ENCODE results near the gene SLC25A13.
"Not testable (repeated sequence)": the region's sequence is repeated elsewhere in the genome, so short reads cannot be mapped to it uniquely, and the experiment has no call there.

The SLC25A13 gene

DNA sequence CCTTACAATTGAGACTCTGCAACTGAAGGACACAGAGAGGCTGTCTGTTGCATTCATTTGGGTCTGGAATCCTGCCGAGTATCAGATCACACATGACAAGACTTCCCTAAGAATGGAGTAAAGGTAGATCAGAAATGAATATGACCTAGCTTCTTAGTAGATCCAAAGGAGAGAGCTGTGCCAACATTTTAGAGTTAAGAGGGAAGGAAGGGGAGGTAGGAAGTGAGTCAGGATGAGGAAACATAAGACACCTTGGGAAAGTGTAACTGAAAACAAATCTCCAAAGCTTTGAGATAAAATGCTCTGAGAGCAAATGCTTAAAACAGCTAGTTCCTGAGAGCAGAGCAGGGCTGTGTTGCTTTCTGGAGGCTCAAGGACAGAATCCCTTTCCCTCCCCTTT lies 6.1 kb upstream of the SLC25A13 start:
- no peak for DNase-seq
- in situ Hi-C loops (cut with MboI; ENCODE audit: low pct_unique_long_range_greater_than_20kb, low sequenced_read_pairs), result no loop called here

DNA sequence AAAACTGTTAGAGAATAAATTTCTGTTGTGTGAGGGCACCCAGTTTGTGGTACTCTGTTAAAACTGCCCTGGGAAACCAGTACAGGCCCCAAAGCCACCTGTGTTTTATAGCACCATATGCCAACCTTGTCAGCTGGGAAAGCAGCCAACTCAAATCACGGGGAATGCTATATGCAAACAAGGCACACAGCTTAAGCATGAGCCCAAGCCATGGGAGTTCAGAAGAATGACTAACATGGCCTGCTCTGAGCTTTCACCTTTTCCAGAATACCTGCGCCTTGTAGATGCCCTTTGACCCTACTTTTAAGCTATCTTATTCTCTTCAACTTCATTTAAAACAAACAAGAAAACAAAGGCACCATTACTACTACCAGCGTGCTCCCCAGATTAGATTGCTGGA lies 5.5 kb upstream of the SLC25A13 start:
- in situ Hi-C loops (cut with MboI; ENCODE audit: low pct_unique_long_range_greater_than_20kb, low sequenced_read_pairs), result no loop called here
- DNase-seq, result no peak

DNA sequence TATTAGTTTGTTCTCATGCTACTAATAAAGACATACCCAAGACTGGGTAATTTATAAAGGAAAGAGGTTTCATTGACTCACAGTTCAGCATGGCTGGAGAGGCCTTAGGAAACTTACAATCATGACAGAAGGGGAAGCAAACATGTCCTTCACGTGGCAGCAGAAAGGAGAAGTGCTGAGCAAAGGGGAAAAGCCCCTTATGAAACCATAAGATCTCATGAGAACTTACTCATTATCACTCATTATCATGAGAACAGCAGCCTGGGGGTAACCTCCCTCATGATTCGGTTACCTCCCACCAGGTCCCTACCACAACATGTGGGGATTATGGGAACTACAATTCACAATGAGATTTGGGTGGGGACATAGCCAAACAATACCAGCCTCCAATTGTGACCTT lies 4.9 kb upstream of the SLC25A13 start:
- in situ Hi-C loops (cut with MboI; ENCODE audit: low pct_unique_long_range_greater_than_20kb, low sequenced_read_pairs), result not testable (repeated sequence)
- peak; percentile 65 for DNase-seq

DNA sequence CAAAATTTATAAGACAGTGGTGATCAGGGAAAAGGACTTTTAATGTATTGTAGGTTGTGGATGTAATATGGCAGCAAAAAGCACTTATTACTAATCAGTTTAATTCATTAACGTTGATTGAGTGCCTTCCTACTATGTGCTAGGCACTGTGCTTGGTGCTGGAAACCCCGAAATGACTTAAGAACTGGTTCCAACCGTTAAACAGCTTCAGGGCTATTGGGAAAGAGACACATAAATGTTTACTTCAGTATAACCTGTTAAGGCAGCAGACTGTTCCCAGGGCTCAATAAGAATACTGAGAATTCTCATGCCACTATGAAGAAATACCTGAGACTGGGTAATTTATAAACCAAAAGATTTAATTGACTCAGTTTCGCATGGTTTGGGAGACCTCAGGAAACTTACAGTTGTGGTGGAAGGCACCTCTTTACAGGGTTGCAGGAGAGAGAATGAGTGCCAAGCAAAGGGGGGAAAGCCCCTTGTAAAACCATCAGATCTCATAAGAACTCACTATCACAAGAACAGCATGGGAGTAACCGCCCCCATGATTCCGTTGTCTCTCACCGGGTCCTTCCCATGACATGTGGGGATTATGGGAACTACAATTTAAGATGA lies 1.1 kb upstream of the SLC25A13 start:
- in situ Hi-C loops (cut with MboI; ENCODE audit: low pct_unique_long_range_greater_than_20kb, low sequenced_read_pairs), result no loop called here
- no peak for DNase-seq

DNA sequence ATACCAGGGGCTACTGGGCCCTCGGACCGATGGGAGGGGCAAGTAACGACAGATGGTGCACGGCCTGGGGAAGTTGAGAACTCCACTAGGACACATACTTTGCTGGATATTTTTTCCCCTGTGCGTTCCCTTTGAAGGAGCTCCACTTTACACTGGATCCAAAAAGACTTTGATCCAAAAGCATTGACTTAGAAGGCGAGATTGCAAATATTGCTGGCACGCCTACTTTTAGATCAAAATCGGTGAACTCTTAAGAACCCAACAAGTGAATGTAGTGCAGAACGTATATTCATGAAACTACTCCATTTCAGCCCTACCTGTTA lies 436 bp upstream of the SLC25A13 start:
- no peak for DNase-seq
- in situ Hi-C loops (cut with MboI; ENCODE audit: low pct_unique_long_range_greater_than_20kb, low sequenced_read_pairs), result no loop called here

DNA sequence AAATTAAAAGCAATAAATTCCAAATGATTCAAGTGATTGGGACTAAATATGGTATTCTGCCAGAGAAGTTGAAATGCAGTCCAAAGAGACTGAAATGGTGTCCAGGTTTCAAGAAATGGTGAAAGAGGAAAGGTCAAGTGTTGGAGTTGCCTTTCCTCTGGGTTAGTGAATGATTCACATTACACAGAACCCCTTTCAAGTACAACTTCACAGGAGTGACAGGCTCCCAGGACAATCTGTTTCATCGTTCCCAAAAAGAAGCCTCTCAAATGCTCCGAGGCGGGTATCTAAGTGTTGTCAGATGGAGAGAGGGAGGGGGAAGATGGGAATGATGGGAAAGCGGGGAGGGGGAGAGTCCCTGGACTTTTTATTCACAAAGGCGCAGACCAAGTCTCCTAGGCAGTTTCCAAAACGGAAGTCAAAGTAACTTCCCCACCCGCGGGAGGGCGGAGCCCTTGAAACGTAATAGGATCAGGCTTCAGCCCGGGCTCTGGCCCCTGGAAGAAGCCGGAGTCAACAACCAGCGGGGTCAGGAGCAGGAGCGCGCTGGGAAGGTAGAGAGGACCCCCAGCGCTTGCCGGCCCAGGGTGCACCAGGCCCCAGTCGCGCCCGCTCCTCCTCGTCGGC lies 754 bp downstream of the SLC25A13 start:
- in situ Hi-C loops (cut with MboI; ENCODE audit: low pct_unique_long_range_greater_than_20kb, low sequenced_read_pairs), result no loop called here
- peak; percentile 85 for DNase-seq

DNA sequence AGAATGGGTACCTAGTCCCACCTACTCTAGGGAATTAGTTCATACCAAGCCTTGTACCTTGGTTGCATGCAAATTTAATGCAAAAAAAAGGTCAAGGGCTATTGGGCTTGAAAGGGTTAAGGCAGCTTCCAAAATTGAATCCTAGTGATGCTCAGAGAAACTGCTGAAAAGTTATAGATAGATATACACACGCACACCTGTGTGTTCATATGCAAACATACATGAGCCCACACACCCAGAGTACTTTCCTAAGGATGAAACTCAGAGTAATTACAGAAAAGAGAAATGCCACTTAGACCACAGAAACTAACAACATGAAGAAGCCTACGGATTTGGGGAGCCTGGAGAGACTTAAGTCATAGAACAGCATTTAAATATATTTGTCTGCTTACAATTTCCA lies 1.5 kb downstream of the SLC25A13 start:
- in situ Hi-C loops (cut with MboI; ENCODE audit: low pct_unique_long_range_greater_than_20kb, low sequenced_read_pairs), result no loop called here

DNA sequence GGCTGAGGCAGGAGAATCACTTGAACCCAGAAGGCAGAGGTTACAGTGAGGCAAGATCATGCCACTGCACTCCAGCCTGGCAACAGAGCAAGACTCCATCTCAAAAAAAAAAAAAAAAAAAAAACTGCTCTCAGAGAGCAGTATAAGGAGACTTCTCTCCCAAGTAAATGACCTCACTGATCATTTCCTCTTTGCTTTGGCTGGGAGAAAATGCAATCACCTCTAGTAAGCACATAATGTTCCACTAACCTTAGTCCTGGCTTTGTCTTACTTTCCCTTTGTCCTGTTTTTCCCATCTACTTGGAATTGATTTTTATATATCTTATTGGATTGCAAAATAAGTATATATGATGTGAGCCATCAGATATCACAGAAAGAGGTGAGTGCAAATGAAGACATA lies 2.5 kb downstream of the SLC25A13 start:
- in situ Hi-C loops (cut with MboI; ENCODE audit: low pct_unique_long_range_greater_than_20kb, low sequenced_read_pairs), result no loop called here
- DNase-seq, result peak; percentile 20

More for the DNA sequence above, 1.5 kb downstream of the SLC25A13 start:
- peak; percentile 14 for DNase-seq

DNA sequence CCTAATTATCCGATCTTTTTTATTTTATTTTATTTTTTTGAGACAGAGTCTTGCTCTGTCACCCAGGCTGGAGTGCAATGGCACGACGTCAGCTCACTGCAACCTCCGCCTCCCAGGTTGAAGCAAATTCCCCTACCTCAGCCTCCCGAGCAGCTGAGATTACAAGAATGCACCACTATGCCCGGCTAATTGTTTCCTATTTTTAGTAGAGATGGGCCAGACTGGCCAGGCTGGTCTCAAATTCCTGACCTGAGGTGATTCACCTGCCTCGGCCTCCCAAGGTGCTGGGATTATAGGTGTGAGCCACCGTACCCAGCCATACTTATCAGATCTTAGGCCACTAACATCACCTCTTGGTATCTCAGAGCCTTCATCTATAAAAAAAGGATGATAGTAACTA lies 4.9 kb downstream of the SLC25A13 start:
- in situ Hi-C loops (cut with MboI; ENCODE audit: low pct_unique_long_range_greater_than_20kb, low sequenced_read_pairs), result no loop called here

DNA sequence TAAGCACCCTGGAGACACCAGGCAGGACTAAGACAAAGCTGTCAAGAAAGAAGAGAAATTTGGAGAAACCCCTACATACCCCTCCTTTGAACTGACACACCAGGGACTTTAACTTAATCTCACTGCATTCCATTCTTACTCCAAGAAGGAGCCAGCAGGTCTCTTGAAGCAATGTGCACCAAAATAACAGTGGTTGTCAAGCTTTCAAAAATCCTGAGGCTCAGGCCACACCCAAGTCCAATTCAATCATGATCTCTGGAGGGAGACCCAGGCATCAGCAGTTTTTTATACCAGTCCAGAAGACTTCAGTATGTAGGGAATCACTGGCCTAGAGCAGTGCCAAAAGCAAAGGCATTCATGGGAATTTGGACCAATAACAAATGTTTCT lies 6.8 kb downstream of the SLC25A13 start:
- in situ Hi-C loops (cut with MboI; ENCODE audit: low pct_unique_long_range_greater_than_20kb, low sequenced_read_pairs), result no loop called here
- DNase-seq, result no peak

More for the DNA sequence above, 4.9 kb downstream of the SLC25A13 start:
- DNase-seq, result no peak

DNA sequence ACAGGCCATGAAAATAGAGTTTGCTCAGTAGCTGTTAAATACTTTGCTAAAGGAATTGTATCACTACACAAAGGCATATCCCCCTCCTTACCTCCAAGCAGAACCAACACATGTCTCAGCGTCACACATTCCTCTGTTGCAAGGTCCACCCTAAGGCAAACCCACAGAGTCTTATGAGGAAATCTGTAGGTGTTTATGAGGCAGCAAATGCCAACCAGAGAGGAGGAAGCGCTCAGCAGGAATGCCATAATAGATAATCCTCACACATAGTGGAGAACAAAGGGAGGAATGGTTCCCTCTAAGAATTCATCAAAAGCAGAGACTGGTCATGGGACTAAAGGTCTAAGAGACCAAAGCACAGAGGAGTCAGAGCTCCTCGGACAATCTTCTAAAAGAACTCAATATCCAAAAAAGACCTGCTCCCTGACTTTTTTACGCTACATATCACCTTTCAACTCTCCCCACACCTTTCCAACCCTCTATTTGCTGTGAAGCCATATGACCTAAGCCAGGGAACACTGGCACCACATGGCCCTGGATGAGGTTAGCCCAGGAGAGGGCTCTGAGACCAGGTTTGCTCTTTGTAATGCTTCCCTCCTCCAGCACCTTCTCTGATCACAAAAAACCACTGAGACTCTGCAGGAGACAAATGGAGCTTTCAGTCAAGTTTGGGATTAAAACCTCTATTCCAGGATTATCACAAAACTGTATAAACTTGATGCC lies 7.3 kb downstream of the SLC25A13 start:
- DNase-seq, result no peak
- in situ Hi-C loops (cut with MboI; ENCODE audit: low pct_unique_long_range_greater_than_20kb, low sequenced_read_pairs), result no loop called here

DNA sequence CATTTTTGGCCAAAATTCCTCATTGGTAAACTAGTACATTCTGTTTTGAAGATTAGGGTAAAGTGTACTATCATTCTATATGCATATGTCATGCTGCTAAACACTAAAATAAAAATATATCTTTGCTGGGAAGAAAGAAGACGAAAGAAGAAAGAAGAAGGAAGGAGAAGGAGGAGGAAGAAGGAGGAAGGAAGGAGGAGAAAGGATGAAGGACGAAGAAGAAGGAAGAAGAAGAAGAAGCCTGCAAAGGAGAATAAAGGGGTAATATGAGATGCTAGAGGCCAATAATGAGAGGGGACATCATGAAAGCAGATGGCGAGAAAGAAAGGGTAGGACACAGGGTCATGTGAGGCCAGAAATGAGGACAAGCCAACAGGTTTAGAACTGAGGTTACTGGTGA lies 8.0 kb downstream of the SLC25A13 start:
- DNase-seq, result no peak
- in situ Hi-C loops (cut with MboI; ENCODE audit: low pct_unique_long_range_greater_than_20kb, low sequenced_read_pairs), result no loop called here

DNA sequence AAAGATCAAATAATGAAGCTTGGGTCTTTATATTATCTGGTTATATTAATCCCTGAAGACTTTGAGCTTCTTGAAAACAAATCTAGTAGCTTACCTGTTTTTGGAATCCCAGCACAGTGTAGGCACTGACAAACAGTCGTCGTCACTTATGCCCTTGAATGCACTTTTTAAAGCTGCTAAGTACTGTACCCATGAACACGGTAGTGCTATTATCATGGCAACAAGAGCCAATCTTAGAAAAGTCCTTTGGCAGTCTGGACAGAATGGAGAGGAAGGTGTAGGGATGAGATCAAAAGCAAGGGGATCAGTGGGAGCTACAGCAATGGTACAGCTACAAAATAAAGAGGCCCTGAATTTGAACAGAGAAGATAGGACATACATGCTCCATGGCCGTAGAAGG lies 9.4 kb downstream of the SLC25A13 start:
- in situ Hi-C loops (cut with MboI; ENCODE audit: low pct_unique_long_range_greater_than_20kb, low sequenced_read_pairs), result no loop called here
- DNase-seq, result no peak

DNA sequence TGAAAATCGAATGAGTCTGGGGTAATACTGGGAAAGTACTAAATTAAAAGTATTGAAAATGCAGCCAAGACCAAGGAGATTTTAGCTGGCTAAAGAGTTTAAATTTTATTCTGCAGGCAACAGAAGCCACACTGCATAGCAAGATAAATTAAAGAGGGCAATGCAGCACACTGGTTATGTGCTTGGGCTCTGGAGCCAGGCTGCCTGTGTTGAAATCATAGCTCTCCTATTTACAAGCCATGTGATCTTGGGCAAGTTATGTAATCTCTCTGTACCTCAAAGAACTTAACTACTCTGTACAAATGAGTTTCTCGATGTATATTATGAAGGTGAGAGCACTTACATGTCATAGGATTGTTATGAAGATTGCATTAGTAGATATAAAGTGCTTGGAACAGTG lies 9.9 kb downstream of the SLC25A13 start:
- no peak for DNase-seq
- in situ Hi-C loops (cut with MboI; ENCODE audit: low pct_unique_long_range_greater_than_20kb, low sequenced_read_pairs), result no loop called here

DNA sequence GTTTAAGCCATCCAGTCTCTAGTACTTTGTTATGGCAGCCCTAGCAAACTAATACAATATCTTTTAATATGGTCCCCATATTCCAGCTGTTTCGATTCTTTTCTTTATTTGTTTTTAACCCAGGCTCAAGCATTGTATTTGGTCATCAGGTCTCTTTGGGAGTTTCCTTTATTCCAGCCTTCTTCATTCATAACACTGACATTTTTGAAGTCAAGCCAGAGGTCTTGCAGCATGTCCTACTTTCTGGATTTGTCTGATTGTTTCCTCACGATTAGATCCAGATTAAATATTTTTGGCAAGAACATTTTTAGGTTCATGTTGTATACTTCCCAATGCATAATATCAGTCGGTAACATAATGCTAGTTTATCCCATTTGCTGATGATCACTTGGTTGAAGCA lies 11.8 kb downstream of the SLC25A13 start:
- in situ Hi-C loops (cut with MboI; ENCODE audit: low pct_unique_long_range_greater_than_20kb, low sequenced_read_pairs), result no loop called here
- no peak for DNase-seq

DNA sequence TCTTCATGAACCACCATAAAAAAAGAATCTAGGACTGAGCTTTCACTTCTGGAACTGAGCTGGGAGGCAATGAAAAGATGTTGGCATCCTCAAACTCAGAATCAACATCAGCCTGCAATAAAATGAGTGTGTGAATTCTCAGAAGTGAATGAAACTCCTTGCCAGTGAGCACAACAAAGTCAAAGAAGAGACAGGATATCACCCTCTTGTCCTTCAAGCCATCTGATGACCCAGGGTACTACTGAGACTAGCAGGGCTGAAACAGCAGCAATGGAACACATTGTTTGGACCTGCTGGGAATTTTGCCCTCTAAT lies 13.0 kb downstream of the SLC25A13 start:
- DNase-seq, result no peak
- in situ Hi-C loops (cut with MboI; ENCODE audit: low pct_unique_long_range_greater_than_20kb, low sequenced_read_pairs), result no loop called here

DNA sequence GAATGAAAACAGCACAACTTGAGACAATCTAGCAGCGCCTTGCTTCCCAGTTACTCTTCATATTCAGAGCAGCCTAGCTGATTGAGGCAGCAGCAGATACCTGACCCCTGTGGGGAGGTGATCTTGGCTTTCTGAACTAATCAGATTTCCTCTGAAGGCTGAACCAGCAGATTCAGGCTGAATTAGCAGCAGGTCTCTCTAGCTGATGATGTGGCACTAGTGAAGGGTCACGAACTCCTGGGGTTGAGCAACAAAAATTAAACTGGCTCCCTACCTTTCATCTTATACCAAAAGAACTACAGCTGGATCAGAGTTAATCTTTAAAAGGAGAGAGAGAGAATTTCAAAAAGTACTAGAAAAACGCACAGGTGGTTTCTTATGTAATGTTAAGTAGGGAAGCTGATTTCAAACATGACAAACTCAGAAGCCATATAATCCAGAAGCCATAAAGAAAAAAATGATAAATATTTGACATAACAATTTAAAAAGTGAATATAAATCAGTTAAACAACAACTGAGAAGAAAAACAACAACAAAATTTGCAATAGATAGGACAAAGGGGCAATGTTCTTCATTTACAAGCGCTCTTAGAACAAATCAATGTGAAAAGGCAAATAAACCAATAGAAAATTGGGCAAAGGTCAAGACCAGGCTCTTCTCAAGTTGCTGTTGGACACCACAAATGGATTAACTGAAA lies 13.5 kb downstream of the SLC25A13 start:
- in situ Hi-C loops (cut with MboI; ENCODE audit: low pct_unique_long_range_greater_than_20kb, low sequenced_read_pairs), result no loop called here
- DNase-seq, result no peak

DNA sequence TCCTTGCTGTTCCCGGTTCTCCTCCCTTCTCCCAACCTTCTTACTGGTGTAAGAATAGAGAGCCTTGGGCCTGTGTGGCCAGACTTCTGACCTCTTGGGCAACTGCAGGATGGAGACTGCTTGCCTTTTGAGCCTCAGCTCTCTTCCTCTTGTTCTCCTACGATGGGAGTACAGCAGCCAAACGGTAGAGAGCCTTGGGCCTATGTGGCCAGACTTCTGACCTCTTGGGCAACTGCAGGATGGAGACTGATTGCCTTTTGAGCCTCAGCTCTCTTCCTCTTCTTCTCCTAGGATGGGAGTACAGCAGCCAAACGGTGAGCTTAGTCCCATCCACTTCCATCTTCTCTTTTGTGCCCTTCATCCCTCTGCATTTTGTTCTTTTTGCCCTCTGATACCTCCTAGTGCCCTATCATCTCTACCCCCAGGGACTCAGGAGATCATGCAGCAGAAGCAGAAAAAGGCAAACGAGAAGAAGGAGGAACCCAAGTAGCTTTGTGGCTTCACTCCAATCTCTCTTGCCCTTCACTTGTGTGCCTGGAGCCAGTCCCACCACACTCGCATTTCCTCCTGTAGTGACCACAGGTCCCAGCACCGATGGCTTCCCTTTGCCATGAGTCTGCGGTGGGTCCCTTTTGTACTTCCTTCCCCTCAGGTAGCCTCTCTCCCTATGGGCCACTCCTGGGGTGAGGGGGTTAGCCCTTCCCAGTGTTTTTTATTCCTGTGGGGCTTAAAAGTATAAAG lies 15.3 kb downstream of the SLC25A13 start:
- peak; percentile 75 for DNase-seq
- in situ Hi-C loops (cut with MboI; ENCODE audit: low pct_unique_long_range_greater_than_20kb, low sequenced_read_pairs), result no loop called here

DNA sequence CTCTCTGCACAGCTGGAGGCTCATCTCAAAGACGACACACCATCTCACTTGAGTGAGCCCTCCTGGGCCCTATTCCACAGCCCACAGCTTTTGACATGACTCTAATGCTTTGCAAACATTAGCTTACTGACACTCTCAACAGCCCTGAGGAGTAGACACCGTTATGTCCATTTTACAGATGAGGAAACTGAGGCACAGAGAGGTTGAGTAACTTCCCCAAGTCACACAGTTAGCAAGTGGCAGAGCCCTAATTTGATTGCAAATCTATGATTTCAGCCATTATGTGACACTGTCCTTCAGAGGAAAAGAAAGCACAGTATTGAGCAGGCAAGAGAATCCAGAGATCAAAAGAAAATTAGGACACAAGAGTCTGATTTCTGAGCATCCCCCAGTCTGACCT lies 16.0 kb downstream of the SLC25A13 start:
- DNase-seq, result no peak
- in situ Hi-C loops (cut with MboI; ENCODE audit: low pct_unique_long_range_greater_than_20kb, low sequenced_read_pairs), result no loop called here

DNA sequence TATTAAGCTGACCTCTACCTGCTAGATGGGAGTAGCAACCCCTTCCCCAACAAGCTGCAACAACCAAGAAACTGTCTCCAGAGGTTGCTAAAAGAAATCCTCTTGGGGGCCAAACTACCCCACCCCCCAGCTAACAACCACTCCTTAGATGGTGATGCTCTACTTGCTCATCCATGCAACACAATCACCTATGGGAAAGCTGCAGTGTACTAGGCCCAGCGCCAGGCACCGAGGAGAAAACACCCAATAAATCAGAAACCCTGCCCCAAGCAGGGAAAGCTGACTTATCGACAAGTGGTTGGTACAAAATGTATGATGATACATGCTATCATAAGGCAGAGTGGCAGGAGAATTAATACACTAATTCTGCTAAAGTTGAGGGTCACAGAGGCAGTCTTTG lies 17.3 kb downstream of the SLC25A13 start:
- no peak for DNase-seq
- in situ Hi-C loops (cut with MboI; ENCODE audit: low pct_unique_long_range_greater_than_20kb, low sequenced_read_pairs), result no loop called here
